HG02852 (cell line): ENCODE measurements around the gene GALNT2.

Experiments
- ATAC-seq: cut with Tn5 transposase; IDR thresholded peaks from one replicate; pipeline ENCODE4 v1.9.1; 2021; ENCODE audit warnings: mild to moderate bottlenecking, moderate library complexity; ENCODE audit not compliant: unreplicated experiment

Gene GALNT2

DNA sequence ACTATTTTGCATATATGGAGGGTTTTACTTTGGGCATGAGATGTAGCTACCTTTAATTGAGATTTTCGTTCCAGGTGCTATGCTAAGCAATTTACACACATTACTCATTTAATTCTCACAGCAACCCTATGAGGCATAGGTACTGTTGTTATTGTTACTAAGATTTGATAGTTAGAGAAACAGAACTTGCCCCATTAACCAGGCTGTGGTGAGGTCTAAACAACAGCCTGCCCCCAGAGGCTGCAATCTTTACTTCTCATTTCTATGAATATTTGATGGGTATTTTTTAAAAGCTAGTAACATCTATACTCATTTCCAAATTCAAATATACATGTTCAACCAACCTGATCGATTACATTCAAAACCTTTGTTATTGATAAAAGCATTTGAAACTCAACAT is 155.6 kb downstream of the GALNT2 start:
- no peak for ATAC-seq

DNA sequence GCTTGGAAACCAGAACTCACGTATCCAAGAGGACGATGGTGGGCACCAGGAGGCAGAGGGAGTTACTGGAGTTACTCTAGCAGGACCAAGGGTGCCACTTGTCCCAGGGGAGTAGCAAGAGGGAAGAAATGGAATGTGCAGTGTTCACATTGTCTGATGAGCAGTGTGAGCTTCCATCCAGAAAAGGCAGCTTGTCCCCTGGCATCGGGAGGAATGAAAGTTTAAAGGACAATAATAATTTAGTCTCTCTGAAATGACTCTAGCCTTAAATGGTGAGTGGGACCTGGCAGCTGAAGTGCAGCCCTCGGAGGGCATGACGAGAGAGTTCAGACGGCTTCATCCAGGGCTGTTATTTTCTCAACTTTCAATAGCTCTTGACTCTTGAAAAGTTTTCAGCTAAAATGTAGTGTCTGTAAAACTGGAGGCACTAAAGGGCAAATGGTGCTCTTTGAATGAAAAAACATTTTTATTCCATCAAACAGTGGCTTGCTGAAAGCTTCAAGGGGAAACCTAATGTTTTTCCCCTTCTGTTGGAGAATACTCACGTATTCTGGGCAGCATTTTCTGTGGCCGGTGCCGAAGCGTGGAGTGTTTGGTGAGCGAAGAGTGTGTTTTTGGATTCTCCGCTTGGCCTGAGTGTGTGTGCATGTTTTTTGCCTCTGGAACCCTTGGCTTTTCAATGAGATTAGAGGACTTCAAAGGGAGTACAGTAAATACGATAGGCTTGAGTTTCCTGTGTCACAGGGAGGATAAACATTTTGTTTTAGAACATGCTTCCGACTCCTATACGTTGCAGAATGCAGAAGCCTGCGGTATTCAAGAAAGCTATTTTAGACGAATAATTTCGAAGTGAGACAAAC is 157.3 kb downstream of the GALNT2 start:
- ATAC-seq, result no peak

- no peak for ATAC-seq
Measured at GRCh38 chr1:230226007-230226800, 159.2 kb downstream of the GALNT2 start.

DNA sequence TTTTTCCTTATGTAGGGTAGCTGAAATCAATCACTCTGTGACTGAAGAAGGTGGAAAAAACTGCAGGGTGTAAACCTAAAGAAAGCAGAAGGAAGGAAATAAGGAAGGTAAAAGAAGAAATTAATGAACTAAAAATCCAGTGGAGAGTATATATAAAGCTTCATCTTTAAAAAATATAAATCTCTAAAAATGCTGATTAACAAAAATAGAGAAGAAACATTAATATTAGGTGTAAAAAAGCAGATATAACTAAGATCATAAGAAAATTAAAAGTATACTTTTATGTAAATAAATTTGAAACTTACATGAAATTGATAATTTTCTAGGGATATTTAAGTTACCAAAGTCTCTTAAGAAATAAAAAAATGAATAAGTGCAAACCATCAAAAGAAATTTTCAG is 159.8 kb downstream of the GALNT2 start:
- ATAC-seq, result no peak

DNA sequence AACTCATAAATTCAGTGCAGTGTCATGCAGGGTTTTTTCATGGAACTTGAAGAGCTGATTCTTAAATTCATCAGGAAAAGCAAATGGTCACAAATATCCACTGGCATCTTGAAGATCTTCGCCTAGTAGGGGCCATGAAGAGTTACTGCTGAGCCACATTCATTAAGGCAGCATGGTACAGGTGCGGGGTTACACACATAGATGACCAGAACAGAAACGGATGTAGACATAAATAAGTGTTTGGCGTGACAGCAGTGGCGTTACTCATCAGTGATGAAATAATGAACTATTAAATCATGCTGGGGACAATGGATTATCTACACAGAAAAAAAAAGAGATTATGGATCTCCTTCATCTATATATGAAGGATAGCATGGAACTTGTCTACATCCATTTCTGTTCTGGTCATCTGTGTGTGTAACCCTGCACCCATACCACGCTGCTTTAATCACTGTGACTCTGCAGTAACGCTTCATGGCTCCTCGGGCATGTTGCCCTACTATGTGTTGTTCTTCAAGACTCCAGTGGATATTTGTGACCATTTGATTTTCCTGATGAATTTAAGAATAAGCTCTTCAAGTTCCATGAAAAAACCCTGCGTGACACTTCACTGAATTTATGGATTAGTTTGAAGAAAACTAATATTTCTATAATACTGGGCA is 161.3 kb downstream of the GALNT2 start:
- ATAC-seq, result no peak

DNA sequence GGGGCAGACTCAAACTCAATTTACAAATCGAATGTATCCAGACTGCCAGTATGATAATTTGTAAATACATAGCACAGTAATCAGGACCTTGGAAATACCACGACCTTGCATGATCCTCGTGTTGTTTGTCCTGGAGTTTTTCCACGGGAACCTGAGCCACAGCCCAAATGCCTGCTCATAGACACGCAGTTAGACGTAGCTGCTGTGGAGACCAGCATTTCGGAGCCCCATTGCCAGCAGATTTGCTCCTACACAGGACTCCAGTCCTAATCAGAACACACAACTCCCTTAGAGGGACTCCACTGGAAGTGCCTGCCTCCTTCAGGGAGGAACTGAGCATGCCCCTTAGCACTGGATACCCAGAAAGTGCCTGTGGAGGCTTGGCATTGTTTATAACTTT is 163.2 kb downstream of the GALNT2 start:
- no peak for ATAC-seq

DNA sequence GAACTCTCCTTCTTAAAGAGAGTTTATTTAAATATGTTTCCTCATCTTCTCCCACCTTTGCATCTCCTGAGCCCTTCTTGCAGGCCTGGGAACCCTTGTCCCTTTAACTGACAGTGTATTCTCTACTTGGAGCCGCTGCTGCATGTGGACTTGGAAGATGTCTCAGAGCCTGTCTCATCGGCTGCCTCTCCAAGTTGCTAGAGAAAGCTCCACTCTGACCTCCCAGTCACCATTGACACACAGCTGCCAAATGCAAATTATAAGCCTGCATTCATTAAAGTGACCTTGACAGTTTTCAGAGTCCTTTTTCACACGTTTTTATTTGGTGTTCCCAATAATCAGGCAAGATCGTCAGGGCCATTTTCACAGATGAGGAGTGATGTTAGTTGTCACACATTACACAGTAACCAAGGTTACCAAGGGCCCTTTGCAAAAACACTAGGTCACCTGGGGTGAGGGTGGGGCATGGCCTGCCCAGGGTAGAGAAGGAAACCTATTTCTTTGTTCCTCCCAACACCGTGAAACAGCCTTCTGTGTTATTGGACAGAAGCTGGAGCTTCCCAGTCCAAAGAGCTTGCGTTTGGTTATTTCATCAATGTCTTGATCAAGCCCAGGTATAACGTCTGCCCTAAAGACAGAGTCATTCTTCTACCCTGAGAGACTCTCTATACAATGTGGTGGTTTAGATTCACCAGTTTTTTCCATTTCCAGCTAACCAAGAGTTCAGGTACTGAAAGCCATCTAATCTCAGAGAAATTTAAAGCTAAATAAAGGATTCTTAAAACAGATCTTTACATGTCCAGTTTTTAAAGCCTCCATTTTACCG is 164.1 kb downstream of the GALNT2 start:
- no peak for ATAC-seq

DNA sequence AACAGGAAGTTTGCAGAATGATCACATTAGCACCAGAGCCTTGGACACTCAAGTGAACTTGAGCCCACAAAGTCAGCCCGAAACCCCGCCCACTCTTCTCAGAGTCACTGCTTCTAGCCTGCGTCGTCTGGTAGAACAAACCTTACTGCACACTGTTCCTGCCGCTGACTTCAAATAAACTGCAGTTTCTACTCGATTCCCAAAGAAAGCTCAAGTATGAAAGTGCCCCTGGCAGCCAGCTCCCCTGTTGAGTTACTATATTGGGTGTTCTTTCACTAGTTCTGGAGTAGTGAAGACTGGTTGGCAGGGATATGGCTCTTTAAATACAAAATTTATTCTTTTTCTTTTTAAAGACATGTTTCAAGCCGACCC is 164.7 kb downstream of the GALNT2 start:
- ATAC-seq, result no peak

DNA sequence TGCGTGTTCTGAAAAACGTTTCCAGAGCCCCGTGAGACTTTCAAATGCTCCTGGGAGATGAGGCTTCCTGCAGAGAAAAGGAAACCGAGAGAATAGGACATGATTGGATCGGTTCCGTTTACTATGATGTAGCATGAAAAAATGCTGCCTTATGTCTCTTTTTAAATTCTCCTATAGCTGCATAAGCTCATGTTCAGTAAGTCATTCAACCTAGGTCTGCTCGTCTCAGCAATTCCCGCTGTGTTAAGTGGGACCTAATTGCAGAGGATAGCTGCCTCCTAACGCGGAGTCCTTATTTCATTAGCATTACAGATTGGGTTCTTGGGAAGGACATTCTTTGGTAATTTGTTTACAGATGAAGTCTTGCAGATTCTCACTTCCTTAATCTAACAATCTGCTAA is 165.3 kb downstream of the GALNT2 start:
- ATAC-seq, result no peak

- ATAC-seq, result no peak
Measured at GRCh38 chr1:230233786-230234185, 166.7 kb downstream of the GALNT2 start.

GRCh38 chr1:230235876-230236275 is 168.8 kb downstream of the GALNT2 start:
- no peak for ATAC-seq

GRCh38 chr1:230236301-230237008 is 169.4 kb downstream of the GALNT2 start:
- no peak for ATAC-seq

GRCh38 chr1:230237009-230237370 is 170.0 kb downstream of the GALNT2 start:
- ATAC-seq, result no peak

DNA sequence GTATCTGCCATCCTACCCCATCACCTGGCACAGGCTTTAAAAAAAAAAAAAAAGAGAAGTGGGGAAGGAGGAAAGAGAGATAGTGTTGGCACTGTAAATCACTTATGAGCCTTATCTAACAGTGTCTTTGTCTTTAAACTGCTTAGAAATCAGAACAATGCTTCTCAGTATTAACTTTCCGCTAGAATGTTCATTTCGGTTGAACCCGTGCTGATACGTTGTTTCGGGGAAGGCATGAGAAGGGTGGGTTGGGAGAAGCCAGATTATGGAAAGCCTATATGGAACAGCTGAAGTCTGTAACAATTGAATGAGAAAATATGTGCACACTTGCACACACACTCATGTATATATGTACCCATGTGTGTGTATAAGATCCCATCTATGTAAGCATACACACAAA is 170.8 kb downstream of the GALNT2 start:
- no peak for ATAC-seq

- ATAC-seq, result no peak
Measured at GRCh38 chr1:230240446-230241086, 173.5 kb downstream of the GALNT2 start.

DNA sequence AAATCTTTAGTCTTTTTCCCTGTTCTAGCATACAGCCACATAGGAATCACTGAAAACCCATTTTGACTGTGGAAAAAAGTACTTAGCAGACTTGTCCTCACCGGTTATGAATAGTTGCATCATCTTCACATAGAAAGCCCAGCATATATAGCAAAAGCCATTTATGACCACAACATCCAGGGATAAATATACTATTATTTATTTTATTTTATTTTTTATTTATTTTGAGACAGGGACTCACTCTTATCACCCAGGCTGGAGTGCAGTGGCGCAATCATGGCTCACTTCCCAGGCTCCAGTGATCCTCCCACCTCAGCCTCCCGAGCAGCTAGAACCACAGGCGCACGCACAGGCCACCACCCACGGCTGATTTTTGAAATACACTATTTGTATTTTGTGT is 175.3 kb downstream of the GALNT2 start:
- ATAC-seq, result no peak

GRCh38 chr1:230243146-230243545 is 176.1 kb downstream of the GALNT2 start:
- ATAC-seq, result no peak

- ATAC-seq, result no peak
Measured at GRCh38 chr1:230243583-230244353, 176.7 kb downstream of the GALNT2 start.

DNA sequence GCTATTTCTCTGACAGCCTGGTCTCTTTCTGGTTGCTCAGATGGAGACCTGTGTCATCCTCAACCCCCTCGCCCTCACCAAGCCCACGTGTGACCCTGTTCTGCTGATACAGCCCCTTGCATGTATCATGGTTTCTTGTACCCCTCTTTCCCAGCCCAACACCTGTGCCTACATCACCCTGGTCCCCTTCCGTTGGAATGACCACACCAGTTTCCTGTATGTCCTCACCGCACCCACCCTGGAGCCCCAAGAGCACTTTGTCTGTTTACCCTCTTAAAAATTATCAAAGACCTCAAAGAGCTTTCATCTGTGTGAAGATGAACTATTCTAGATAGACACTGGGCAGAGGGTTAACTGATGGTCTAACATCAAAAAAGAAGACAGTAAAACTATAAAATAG is 179.5 kb downstream of the GALNT2 start:
- no peak for ATAC-seq
